LNCaP clone FGC (cell line): ENCODE data around the gene IFNA2.
"Not testable (repeated sequence)": the region's sequence is repeated elsewhere in the genome, so short reads cannot be mapped to it uniquely, and the experiment has no call there.

ENCODE experiments used
- DNase-seq: peaks from one replicate; pipeline ENCODE4 v3.0.0-alpha.2; 2011; ENCODE audit warnings: low read depth
- H3K4me3 ChIP-seq: 2 replicates; pipeline ENCODE4 v1.5.1; 2011; ENCODE audit warnings: mild to moderate bottlenecking, low read depth, low read length, control low read depth
- CTCF ChIP-seq: IDR thresholded peaks from 2 replicates; pipeline ENCODE4 v1.5.1; 2012; ENCODE audit warnings: mild to moderate bottlenecking; ENCODE audit not compliant: control insufficient read depth, insufficient read depth; ENCODE audit errors: extremely low read depth

IFNA2 gene

GRCh38 chr9:21383627-21384026 is 1.6 kb downstream of the IFNA2 start:
- TF ChIP-seq CTCF, result no peak
- no peak for DNase-seq
- H3K4me3 ChIP-seq, result no peak overlapping the region

GRCh38 chr9:21381448-21382339 is 3.5 kb downstream of the IFNA2 start:
- H3K4me3 ChIP-seq, result no peak overlapping the region
- TF ChIP-seq CTCF, result no peak
- no peak for DNase-seq

GRCh38 chr9:21371467-21371866 is 13.7 kb downstream of the IFNA2 start:
- not testable (repeated sequence) for DNase-seq, H3K4me3 ChIP-seq

GRCh38 chr9:21367957-21368356 is 17.2 kb downstream of the IFNA2 start, which contains the start of gene IFNA13:
Gene IFNA13 (minus strand): TSS chr9:21368057. CDS start chr9:21368010, 47 bp downstream.
- no peak for TF ChIP-seq CTCF

GRCh38 chr9:21367169-21367568 is 18.0 kb downstream of the IFNA2 start:
- not testable (repeated sequence) for DNase-seq, H3K4me3 ChIP-seq

More at GRCh38 chr9:21367957-21368356, 17.2 kb downstream of the IFNA2 start, which contains the start of gene IFNA13:
- no peak for DNase-seq
- H3K4me3 ChIP-seq, result no peak within 1 kb of the TSS

- TF ChIP-seq CTCF, result no peak
- no peak overlapping the region for H3K4me3 ChIP-seq
- DNase-seq, result no peak
Observed at GRCh38 chr9:21362287-21362686, 22.9 kb downstream of the IFNA2 start.

- no peak for TF ChIP-seq CTCF
- no peak overlapping the region for H3K4me3 ChIP-seq
- DNase-seq, result no peak
Observed at GRCh38 chr9:21357479-21358460, 27.4 kb downstream of the IFNA2 start.
